Testis (tissue), 2 donors: Measurements from ENCODE around the gene TCHP.

Experiments used
- POLR2A ChIP-seq: fragments of 450-650 bp; IDR thresholded peaks from one replicate; pipeline ENCODE4 v1.6.1; 2017; ENCODE audit warnings: antibody characterized with exemption, mild to moderate bottlenecking, moderate library complexity
- TF ChIP-seq, protein P1 (sequence below), 3 experiments: fragments of 450-650 bp in 2 of 3; fragments of 200-600 bp in 1 of 3; sonication (generic) in 1 of 3; IDR thresholded peaks; one replicate each; pipeline ENCODE4 v1.5.1; 2016 to 2019; ENCODE audit warnings: antibody characterized with exemption in 3 of 3, mild to moderate bottlenecking in 2 of 3, moderate library complexity in 1 of 3

DNA sequence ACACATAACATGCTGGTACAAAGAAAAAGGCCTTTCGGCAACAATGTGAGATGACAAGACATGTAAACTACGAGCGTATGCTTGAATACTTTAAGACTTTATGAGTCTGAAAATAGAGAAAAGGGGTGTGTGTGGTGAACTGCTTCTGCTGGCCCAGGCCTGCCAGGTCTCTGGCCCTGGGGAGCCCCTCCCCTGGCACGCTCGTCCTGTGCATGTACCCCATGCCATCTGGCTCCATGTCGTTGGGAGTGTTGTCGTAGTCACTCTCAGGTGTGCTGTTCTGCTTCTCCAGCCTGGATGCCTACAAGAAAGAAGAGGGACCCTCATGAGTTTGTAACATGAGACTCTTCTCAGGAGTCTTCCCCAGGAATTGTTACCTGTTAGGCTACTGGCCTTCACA is 38.9 kb downstream of the TCHP start:
- TF ChIP-seq, protein P1, sequence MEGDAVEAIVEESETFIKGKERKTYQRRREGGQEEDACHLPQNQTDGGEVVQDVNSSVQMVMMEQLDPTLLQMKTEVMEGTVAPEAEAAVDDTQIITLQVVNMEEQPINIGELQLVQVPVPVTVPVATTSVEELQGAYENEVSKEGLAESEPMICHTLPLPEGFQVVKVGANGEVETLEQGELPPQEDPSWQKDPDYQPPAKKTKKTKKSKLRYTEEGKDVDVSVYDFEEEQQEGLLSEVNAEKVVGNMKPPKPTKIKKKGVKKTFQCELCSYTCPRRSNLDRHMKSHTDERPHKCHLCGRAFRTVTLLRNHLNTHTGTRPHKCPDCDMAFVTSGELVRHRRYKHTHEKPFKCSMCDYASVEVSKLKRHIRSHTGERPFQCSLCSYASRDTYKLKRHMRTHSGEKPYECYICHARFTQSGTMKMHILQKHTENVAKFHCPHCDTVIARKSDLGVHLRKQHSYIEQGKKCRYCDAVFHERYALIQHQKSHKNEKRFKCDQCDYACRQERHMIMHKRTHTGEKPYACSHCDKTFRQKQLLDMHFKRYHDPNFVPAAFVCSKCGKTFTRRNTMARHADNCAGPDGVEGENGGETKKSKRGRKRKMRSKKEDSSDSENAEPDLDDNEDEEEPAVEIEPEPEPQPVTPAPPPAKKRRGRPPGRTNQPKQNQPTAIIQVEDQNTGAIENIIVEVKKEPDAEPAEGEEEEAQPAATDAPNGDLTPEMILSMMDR (IDR thresholded peaks at IDR 0.05): no peak
- no peak for TF ChIP-seq POLR2A
